SKM-1 treated with dmso at 0.1 percent for 144 hours (cell line): ENCODE results near the gene LORICRIN.
A peak's percentile ranks its signal among the peaks of the same experiment; 100 is the strongest.
"Not testable (repeated sequence)": the region's sequence is repeated elsewhere in the genome, so short reads cannot be mapped to it uniquely, and the experiment has no call there.

Source experiments
- DNase-seq: peaks from one replicate; lab custom pipeline; 2025; ENCODE audit not compliant: unreplicated experiment; lab: John Stamatoyannopoulos, UW

LORICRIN gene, protein sequence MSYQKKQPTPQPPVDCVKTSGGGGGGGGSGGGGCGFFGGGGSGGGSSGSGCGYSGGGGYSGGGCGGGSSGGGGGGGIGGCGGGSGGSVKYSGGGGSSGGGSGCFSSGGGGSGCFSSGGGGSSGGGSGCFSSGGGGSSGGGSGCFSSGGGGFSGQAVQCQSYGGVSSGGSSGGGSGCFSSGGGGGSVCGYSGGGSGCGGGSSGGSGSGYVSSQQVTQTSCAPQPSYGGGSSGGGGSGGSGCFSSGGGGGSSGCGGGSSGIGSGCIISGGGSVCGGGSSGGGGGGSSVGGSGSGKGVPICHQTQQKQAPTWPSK

DNA sequence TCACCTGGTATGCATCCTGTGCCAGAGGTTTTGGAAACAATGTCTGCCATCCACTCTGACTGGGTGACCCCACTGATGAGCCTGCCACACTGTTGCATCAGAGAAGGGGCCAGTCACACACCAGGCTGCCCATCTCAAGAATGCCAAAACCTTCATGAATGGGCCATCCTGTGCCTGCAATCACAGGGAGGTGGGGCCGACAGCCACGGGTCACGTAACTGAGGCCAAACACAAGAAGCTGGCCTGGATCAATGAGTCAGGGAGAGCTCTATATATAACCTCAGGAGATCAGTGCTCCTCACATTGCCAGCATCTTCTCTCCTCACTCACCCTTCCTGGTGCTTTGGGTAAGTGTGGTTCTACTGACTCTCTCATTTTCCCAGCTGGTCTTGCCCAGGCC is at the start of gene LORICRIN:
LORICRIN (plus strand) TSS at position 301 of the 400 bp plus-strand sequence. CDS start 1,263 bp downstream, outside the sequence.
- DNase-seq = no peak

DNA sequence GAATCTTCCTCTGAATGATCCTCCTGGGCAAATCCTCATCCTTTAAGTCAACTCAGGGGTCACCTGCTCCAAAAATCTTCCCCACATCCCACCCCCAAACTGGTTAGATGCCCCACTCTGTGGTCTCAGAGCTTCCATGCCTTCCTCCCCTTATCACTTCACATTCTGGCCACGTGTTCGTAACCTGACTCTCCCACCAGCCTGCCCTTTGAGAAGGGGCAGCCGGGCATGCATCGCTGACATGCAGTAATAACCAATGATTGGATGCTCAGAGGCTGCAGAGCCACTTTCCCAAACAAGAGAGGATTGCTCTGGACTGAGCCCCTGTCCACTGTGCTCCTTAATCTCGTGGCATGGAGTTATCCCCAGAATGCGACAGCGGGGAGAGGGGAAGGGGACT is 49.3 kb upstream of the LORICRIN start:
- DNase-seq = no peak

DNA sequence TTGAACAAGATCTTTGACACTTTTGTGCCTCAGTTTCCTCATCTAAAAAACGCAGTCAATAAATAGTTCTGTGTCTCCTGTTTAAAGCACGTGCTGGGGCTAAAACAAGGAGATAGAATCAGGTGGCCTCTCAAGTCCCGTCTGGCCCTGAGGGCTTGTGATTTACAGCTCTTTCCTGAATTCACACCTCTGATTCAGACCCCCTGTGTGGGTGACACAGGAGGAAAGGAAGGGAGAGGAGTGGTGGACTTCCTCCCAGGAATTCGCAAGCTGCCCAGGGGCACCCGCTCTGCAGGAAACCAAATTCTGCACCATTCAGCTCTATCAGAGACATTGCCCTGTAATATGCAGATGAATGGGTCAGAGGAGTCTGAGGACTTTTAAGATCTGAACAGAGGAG is 47.3 kb upstream of the LORICRIN start:
- no peak for DNase-seq

DNA sequence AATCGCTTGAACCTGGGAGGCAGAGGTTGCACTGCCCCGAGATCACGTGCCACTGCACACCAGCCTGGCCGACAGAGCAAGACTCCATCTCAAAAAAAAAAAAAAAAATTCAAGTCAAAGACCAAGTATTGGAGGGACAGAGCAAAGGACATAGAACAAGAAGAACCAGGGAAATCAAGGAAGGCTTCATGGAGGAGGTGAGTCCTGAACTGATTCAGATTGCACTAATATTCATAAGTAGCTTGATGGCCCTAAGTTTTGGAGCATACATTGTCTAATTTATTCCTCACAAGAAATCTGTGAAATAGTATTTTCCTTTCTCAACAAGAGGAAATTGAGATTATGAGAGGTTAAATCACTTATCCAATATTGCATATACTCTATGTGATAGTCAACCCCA is 46.0 kb upstream of the LORICRIN start:
- DNase-seq = no peak

DNA sequence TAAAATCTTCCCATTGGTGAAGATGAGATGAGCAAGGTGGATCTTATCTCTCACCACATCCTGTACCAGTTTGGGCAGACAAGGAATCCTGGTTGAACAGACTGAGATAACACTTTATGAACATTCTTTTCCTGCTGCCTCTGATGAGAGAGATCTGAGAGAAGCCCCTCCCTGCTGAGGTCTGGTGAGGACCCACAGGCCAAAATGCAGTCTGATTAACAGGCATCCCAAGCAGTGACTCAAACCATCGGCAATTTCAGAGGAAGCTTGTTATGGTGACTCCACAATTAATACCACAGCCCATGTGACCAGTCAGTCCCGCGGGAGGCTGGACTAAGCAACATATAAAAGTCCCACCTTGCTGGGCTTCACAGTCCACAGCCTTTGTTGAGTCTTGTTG is 42.3 kb upstream of the LORICRIN start, which contains the start of gene PRR9:
PRR9 (plus strand) TSS at position 373 of the 400 bp plus-strand sequence. CDS start 561 bp downstream, outside the sequence.
- no peak for DNase-seq

DNA sequence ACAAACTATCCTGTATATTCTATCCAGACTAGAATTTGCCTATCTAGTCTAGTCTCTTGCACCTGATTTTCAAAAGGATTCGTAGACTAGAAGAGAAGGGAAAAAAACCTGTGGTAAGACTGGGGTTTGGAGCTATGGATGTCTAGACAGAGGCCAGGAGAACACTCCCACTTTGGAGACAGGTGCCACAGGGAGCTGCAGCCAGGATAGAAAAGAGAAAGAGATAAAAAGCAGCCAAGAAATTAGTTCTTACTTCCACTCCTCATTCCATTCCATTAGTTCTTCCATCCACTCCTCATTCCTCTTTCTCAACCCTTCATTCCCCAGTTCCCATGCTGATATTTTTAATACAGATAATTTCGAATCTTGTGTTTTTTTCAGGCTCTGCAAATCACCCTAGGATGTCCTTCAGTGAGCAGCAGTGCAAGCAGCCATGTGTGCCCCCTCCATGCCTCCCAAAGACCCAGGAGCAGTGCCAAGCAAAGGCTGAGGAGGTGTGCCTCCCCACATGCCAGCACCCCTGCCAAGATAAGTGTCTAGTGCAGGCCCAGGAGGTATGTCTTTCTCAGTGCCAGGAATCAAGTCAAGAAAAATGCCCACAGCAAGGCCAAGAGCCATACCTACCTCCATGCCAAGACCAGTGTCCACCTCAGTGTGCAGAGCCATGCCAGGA is 41.6 kb upstream of the LORICRIN start:
- no peak for DNase-seq

DNA sequence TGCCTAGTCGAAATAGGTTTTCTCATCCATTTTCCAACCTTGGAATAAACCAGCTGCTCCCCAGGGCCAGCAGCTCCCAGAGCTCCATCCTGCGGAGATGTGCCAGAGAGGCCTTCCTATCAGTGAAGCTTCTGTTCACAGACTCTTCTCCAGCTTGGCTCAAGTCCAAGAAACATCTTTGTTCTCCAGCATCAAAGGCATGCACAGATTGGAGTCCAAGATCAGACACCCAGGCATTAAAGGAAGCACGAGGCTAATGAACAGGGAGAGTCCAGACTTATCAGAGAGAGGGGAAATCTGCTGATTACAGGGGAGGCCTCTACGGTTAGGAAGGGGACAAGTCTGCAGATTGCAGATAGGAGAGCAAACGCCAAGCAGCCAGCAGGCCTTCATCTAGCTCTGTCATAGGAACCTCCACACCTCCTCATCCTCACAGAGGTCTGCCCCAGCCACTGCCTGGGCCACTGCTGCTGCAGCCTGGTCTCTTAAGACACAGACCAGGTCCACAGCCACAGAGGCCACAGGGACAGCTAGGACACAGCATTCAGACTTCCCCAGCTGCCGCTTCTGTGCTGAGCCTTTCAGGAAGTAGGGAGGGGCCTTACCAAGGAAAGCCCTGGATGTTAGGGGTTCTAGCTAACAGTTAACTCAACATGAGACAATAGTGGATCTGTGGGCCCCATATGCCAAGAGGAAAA is 38.7 kb upstream of the LORICRIN start:
- DNase-seq = no peak

DNA sequence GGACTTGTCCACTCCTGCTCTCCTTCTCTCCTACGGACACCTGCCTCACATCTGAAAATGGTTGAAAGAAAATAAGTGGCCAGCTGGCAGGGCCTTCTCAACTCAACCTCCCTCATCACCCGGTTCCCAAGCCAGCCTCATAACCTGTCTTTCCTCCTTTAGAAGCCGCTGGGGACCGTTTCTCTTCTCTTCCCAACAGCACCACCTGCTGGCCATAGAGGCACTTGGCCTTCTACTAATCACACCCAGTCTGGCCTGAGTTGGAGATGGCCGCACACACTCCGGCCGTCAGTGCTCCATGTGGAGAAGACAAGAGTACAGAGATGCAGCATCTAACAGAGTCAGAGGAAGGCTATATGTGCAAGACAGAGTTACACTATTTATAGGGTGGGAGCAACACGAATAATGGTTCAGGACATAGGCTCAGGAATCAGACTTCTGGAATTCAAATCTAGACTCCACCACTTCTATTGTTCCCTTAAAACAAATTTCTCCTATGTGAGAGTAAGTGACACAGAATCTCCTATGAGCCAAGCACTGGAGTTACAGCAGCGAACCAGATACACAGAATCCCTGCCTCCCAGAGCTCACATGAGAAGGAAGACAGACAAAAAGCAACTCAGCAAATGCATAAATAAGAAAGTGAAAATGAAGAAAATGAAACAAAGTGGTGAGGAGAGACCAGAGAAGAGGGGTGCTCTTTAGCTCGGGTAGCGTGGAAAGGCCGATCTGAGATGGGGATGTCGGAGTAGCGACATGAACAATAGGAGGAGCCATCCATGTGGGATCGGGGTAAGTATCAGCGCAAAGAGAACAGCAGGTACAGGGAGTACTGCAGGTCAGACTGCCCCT is 36.2 kb upstream of the LORICRIN start:
- peak; percentile 30 for DNase-seq

DNA sequence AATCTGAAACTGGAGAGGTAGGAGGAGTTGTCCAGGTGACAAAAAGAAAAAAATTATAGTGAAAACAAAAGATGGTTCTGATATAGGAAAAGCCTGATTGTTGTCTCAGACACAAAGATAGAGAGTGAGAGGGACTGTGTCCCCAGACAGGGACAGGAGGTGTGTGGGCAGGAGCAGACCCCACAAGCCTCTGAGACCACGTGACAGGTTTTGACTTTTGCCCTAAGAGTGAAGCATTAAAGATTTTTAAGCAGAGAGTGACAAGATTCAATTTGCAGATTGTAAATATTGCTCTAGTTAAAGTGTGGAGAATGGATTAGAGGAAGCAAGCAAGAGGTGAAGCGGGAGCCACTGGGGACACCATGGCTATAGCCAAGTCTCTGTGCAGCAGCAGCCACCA is 31.7 kb upstream of the LORICRIN start:
- DNase-seq = no peak

DNA sequence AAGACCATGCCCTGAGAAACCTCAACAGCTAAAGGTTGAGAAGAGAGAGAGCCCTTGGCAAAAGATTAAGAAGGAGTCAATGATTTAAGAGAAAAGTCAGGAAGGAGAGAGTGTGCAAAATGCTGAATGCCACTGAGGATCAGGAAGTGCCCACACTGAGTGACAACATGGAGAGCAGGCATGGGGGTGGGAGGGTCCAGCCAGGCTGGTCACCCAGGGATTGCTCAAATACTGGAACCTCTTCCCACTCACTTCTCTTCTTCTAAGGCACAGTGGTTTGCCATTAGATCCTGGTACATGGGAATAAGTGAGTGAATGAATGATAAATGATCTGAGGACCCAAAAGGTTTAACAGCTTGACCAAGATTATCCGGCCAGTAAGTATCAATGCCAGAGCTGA is 31.0 kb upstream of the LORICRIN start:
- no peak for DNase-seq

DNA sequence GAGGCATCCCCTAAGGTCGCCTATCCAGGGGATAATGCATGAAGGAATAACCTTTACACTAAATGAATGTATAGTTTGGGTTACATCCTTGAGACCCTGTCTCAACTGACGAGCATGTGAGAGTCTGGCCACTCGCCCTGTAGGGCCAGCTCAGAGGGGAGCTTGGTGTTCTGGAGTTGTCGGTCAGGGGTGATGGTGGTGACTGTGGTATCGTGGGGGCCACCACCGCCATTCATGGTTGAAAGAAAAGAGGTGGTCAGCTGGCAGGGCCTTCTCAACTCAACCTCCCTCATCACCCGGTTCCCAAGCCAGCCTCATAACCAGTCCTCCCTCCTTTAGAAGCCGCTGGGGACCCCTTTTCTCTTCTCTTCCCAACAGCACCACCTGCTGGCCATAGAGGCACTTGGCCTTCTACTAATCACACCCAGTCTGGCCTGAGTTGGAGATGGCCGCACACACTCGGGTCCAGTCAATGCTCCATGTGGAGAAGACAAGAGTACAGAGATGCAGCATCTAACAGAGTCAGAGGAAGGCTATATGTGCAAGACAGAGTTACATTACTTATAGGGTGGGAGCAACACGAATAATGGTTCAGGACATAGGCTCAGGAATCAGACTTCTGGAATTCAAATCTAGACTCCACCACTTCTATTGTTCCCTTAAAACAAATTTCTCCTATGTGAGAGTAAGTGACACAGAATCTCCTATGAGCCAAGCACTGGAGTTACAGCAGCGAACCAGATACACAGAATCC is 30.2 kb upstream of the LORICRIN start:
- DNase-seq = not testable (repeated sequence)

DNA sequence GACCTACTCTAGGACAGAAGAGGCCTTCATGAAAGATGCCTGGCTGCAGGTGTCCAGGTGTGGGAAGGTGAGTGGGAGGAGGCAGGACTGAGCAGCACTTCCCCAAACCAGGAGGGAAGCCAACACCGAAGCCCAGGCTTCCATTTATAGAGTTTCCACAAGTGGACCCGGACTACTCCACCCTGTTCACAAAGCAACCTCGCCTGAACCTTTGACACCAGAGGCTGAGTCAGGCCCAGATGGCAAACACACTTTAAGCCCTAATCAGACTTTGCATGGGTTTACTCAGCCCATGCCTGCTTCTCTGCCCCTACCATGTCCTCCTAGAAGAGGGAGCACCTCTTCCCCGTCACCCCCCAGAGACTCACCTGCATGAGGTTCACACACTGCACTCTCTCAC is 28.1 kb upstream of the LORICRIN start:
- DNase-seq = peak; percentile 45

DNA sequence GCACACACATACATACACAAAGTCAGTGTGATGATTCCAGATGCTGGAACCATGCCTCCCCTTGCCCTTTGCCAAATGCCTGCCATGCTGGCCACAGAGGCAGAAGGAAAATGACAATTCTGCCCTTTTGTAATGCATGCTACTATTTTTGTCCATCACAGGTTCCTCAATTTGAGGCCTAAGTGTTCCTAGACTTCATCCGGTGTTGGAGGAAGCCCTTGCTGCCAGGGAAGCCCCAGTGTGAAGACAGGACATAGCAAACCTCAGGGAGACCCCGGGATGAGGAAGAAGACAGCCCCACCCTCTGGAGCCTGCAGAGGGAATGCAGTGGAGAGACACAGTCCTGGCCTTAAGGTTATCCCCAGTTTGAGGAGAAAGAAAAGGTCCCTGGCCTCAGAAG is 27.7 kb upstream of the LORICRIN start:
- peak; percentile 54 for DNase-seq

DNA sequence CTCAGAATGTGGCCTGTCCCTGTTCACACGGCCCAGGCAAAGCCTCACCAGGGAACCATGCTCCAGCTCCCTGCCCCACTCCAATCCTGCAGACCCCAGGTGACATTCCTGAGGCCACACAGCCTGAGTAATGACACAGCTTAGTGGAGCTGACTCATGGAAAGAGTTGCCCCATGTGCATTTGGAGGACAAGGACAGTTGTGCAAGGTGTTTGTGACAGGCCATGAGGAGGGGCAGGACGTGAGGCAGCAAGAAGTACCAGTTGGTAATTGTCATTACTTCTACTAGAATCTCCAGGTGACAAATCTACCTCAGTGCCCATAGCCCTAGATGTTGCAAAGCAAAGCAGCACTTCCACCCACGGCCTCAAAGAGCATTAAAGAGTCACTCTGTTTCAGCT is 26.9 kb upstream of the LORICRIN start:
- DNase-seq = peak; percentile 27

DNA sequence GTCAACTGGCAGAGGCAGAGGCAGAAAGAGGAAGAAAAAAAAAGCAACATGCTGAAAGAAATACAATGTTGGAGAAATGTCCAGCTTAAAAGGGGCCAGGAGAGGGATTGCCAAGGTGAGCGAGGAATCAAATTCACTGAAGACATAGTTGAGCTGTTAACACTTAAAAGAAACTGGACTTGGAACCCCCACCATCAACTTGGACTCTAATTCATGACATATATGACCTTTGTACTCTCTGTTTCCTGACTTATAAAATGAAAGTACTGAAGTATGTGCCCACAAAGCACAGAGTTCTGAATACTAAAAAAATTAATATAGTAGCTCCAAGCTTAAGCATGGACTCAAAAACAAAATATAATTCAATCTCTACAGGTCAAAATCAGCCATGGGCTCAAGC is 26.0 kb upstream of the LORICRIN start:
- DNase-seq = no peak

DNA sequence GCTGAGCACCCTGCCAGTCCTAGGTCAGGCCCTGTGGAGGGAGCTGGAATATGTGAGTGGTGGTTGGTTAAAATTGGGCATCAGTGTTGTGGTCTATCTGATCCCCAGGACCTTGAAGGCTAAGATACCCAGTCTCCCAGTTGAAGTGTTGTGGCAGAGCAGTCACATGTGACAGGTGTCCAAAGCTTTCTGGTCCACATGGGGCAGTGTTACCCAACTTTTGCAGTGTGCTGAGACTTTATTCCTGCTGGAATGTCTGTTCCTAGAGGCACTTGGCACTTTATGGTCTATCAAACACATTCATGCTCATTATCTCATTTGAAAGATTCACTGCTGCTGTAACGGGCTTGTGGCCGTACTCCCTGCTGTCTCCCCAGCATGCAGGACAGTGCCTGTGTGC is 21.0 kb upstream of the LORICRIN start:
- DNase-seq = no peak

DNA sequence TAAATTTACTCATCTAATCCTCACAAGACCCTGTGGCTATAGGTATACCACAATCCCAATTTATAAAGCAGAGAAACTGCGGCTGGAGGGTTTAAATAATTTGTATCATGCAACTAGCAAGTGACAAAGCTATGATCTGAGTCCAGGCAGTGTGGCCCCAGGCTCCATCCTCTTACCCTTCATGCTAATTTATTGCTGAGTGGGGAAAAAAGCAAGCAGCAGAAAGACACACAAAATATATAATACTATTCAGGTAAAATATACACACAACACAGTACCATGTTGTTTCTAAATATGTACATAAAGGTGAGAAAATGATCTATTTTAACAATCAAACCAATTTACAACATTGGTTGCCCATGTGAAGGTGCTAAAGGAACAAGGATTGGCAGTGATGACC is 17.3 kb upstream of the LORICRIN start:
- no peak for DNase-seq

DNA sequence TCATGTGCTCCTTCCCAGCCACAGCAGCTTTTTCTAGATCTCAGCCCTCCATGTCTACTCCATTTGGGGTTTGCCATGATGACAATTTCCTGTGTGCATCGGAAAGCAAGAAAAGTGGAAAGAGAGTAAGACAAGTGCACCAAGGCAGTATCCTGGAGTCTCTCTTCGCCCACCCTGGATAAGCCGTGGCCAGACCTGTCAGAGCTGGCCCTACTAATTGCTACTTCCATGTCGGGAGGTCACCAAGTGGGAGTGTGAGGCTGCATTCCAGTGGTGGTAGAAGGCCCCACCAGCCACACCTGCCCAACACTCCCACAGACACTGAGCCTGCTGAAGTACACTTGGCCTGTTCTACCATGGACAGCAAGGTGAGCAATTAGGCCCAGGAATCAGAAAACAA is 14.0 kb upstream of the LORICRIN start:
- no peak for DNase-seq

DNA sequence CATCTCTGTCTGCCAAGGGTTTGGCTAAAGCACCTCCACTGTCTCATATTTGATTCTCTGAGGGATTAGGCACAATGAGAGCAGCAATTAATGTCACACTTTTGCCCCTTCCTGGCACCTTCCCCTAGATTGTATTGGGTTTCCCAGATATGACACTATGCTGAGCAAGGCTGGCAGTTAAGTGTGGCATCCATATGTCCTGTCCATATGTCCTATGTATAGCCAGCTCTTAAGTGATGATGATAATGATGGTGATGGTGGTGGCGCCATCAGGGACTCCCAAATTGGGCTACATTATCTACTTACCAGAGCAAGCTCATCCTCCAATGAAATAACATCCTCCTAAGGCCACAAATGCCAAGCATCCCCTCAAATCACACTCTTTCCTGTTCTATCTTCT is 13.5 kb upstream of the LORICRIN start:
- DNase-seq = no peak

DNA sequence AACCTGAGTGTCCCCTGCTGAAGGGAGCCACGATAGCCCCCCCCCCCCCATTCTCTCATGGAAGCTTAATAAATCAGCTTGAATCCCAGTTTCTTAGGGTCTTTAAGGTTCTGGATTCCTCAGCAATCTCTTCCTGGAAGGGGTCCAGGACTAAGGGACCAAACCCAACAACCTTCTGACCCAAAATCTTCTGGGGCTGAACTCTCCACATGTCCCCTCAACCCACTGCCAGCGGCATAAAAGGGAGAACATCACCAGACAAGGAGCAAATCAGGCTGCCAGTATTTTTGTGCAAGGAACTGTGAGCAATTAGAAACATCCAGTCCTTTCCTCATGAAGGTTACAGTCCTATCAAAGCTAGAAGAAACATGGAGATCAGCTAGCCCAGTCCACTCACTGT is 12.7 kb upstream of the LORICRIN start:
- DNase-seq = no peak
